Esophagus squamous epithelium (tissue), 4 donors: ENCODE results near the gene CPXM2.

Experiments
- CTCF ChIP-seq, 6 experiments: fragments of 450-650 bp in 4 of 6; fragments of 200-600 bp in 2 of 6; sonication (generic) in 2 of 6; IDR thresholded peaks; one replicate each; pipeline ENCODE4 v1.5.1; 2016 to 2019; ENCODE audit warnings: antibody characterized with exemption in 6 of 6, mild to moderate bottlenecking in 4 of 6, moderate library complexity in 4 of 6
- POLR2A ChIP-seq, 4 donors: fragments of 450-650 bp; IDR thresholded peaks; one replicate each; pipeline ENCODE4 v1.6.1; 2017; ENCODE audit warnings: antibody characterized with exemption in 4 of 4, mild to moderate bottlenecking in 4 of 4, moderate library complexity in 3 of 4

- TF ChIP-seq CTCF (IDR thresholded peaks at IDR 0.05): no peak
- no peak for TF ChIP-seq POLR2A (IDR thresholded peaks at IDR 0.05)
These were observed 37.1 kb downstream of the CPXM2 start for GRCh38 chr10:123854498-123854897.
